ACC112 (cell line): ENCODE results near the gene CDH23.
"Not testable (repeated sequence)": the region's sequence is repeated elsewhere in the genome, so short reads cannot be mapped to it uniquely, and the experiment has no call there.

Experiments used
- H2AFZ ChIP-seq: fragments of 200-600 bp; sonication (generic); one replicate; pipeline ENCODE4 v1.6.0; 2017; ENCODE audit warnings: antibody characterized with exemption, low read length; ENCODE audit not compliant: unreplicated experiment
- H3K27ac ChIP-seq: fragments of 200-600 bp; sonication (generic); 2 replicates; pipeline ENCODE4 v1.5.1; 2014; ENCODE audit warnings: low read depth, mild to moderate bottlenecking, antibody characterized with exemption, low read length, moderate library complexity
- H3K27me3 ChIP-seq: fragments of 200-600 bp; sonication (generic); 2 replicates; pipeline ENCODE4 v1.6.1; 2014; ENCODE audit warnings: mild to moderate bottlenecking, antibody characterized with exemption, low read length, moderate library complexity, mixed read lengths; ENCODE audit not compliant: insufficient read depth
- H3K36me3 ChIP-seq: fragments of 200-600 bp; sonication (generic); 2 replicates; pipeline ENCODE4 v1.6.1; 2016; ENCODE audit warnings: mild to moderate bottlenecking, antibody characterized with exemption, low read length, moderate library complexity, mixed read lengths; ENCODE audit not compliant: insufficient read depth
- H3K4me1 ChIP-seq: fragments of 200-600 bp; sonication (generic); one replicate; pipeline ENCODE4 v1.6.1; 2016; ENCODE audit warnings: low read length, mixed read lengths; ENCODE audit not compliant: insufficient read depth, unreplicated experiment, control insufficient read depth
- H3K4me3 ChIP-seq: fragments of 200-600 bp; sonication (generic); 2 replicates; pipeline ENCODE4 v1.5.1; 2014; ENCODE audit warnings: mild to moderate bottlenecking, low read depth, low read length
- H3K79me2 ChIP-seq: fragments of 200-600 bp; sonication (generic); one replicate; pipeline ENCODE4 v1.6.0; 2016; ENCODE audit warnings: low read length; ENCODE audit not compliant: control insufficient read depth, unreplicated experiment, insufficient read depth

CDH23 gene

DNA sequence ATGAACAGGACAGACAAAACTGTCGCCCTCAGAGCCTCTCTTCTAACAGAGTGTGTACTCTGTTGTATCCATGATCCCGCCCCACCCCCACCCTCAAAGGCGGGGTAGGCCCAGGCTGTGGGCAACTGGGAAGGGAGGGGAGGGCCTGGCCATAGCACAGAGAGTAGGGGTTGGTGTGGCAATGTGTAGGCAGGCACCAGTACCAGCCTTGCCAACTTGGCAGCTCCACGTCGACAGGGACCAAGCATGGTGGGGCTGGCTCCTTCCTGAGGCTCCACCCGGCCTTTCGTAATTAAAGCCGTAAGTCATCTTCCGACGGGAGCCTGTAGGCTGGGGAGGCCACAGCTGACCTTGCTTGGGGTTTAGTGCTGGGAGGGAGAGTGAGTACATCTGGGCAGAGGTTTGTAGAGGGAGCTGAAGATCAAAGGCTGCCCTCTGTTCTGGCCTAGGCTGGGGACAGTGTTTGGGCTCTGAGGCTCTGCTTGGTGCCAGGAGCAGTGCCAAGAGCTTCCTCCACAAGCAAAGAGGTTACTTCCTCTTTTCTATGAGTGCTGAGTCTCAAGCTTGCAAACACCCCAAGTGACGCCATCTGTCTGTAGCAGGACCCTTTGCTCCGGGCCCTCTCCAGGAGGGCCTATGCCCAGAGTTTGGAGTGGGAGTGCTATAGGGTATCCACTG, 201.2 kb downstream of the CDH23 start:
- Histone ChIP-seq H3K79me2 (no peaks in the 10 kb centered on the region), H2AFZ (peak overlapping the region; percentile 28), H3K27me3 (peaks cover under 1% of the 10 kb centered on the region; the same call in 1 of the 2 replicates), H3K27ac (peak overlapping the region; percentile 26; the same call in 1 of the 2 replicates), H3K36me3 (no peaks in the 10 kb centered on the region), H3K4me3 (no peak overlapping the region), H3K4me1 (peaks cover 37% of the 10 kb centered on the region)

DNA sequence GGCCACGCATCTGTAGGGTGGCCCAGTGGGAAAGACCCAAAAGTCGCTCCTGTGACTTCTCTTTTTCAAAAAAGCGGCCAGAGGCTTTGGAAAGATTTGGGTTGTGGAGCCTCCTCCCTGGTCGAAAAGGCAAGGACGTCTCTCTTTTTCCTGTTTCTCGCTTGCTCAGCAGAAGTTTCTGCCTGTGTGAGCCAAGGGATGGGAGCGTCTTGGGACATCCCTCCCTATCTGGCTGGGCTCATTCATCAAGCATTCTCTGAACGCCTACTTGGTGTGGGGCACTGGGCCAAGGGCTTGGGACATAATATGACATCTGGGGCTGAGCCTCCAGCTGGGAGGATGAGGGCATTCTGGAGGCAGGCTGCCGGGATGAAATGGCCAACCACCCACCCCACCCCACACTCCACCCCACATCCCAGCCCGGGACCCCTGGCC, 201.9 kb downstream of the CDH23 start:
- peak overlapping the region; percentile 28 for H2AFZ ChIP-seq
- H3K36me3 ChIP-seq = no peaks in the 10 kb centered on the region
- peak overlapping the region; percentile 26; the same call in 1 of the 2 replicates for H3K27ac ChIP-seq

DNA sequence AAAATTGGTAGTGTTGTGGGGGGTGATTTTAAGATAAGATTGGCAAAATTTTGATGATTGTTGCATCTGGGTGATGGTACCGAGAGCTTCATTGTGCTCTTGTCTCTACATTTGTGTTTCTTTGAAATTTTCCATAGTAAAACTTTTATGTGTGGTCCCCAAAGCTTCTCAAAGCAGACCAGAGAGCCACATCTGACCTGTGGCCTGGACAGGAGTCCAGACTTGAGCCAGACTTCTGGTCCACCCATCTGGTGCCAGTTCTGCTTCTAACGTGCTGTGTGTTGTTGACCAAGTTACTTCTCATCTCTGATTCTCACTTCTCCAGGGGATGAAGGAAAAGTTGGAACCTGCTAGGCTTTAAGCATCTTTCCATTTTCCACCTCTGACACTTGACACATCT, 202.8 kb downstream of the CDH23 start:
- Histone ChIP-seq H3K4me3 (no peak overlapping the region), H3K27ac (no peak overlapping the region), H3K79me2 (no peaks in the 10 kb centered on the region), H2AFZ (no peak overlapping the region), H3K36me3 (no peaks in the 10 kb centered on the region), H3K4me1 (peaks cover 40% of the 10 kb centered on the region), H3K27me3 (no peaks in the 10 kb centered on the region)

More for the DNA sequence above, 201.9 kb downstream of the CDH23 start:
- no peaks in the 10 kb centered on the region for H3K79me2 ChIP-seq
- H3K4me1 ChIP-seq = peaks cover 37% of the 10 kb centered on the region
- H3K27me3 ChIP-seq = no peaks in the 10 kb centered on the region
- H3K4me3 ChIP-seq = no peak overlapping the region

DNA sequence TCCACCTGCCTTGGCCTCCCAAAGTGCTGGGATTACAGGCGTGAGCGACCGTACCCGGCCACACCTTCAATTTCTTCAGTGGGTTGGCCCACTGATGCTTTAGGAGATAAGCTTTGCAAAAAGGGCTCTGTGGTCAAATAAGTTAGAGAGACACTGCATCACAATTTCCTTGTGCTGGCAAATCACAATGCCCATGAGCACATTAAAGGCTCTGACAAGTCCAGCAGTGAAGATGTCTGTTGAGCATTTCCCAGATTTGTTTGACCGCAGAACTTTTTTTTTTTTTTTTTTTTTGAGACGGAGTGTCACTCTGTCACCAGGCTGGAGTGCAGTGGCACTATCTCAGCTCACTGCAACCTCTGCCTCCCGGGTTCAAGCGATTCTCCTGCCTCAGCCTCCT, 203.5 kb downstream of the CDH23 start:
- Histone ChIP-seq H3K27ac (peak overlapping the region; percentile 71; the same call in 1 of the 2 replicates), H3K4me1 (peaks cover 45% of the 10 kb centered on the region)
- H2AFZ ChIP-seq, H3K27me3 ChIP-seq, H3K36me3 ChIP-seq, H3K4me3 ChIP-seq, H3K79me2 ChIP-seq: not testable (repeated sequence)

DNA sequence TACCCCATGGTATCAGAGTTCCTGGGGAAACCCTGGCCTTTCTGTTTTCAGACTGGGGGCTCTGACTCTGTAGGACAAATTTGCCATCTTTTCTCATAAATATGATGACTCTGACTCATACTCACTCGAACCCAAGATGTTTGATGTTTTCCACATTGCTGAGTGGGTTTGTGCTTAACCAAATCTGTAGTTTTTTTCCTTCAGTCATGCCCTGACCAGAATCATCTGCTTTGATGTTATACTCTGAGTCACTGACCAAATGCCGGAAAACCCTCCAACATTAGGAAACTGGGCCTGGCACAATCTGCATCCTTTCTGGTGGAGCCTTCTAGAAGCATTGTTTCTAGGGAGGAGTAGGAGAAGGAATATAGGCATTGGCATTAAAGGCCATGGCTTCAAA, 204.1 kb downstream of the CDH23 start:
- H3K27me3 ChIP-seq = no peaks in the 10 kb centered on the region
- H2AFZ ChIP-seq = no peak overlapping the region
- no peaks in the 10 kb centered on the region for H3K36me3 ChIP-seq
- H3K27ac ChIP-seq = peak overlapping the region; percentile 71
- no peaks in the 10 kb centered on the region for H3K79me2 ChIP-seq
- H3K4me1 ChIP-seq = peaks cover 45% of the 10 kb centered on the region
- H3K4me3 ChIP-seq = no peak overlapping the region

DNA sequence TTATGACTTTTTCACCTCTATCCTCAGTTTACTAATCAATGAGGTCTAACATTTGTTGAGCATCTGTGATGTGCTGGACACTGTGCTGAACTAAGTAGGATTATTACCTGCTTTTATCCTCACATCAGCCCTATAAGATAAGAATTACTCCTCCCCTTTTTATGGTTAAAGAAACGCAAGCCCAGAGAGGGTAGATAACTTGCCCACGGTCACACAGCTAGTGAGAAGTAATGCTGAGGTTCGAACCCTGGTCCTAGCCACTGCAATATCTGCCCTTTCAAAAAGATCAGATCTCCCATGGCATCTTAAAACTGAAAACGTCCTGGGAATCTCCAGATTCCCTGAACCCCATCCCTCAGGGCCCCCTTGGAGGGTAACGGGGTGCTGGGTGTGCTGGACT, 204.6 kb downstream of the CDH23 start:
- no peaks in the 10 kb centered on the region for H3K36me3 ChIP-seq
- peak overlapping the region; percentile 71 for H3K27ac ChIP-seq
- no peaks in the 10 kb centered on the region for H3K27me3 ChIP-seq
- H2AFZ ChIP-seq = no peak overlapping the region
- H3K4me3 ChIP-seq = no peak overlapping the region
- H3K4me1 ChIP-seq = peaks cover 45% of the 10 kb centered on the region
- no peaks in the 10 kb centered on the region for H3K79me2 ChIP-seq

DNA sequence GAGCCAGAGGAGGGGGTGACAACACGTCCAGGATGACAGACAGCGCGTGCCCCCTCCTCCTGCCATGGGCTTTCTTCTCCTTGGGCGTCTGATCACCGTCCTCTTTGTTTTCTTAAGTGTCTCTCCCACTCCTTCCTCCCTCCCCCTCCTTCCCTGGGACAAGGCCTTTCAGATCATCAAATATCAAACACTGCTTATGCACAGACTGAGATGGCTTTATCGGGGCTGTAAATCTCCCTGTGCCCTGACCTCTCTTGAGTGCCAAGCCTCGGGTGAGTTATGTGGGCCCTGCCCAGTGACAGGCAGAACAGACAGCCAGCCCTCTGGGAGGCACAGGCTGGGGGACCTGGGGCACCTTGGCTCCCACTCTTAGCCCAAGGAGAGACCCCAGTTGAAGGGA, 206.4 kb downstream of the CDH23 start:
- Histone ChIP-seq H3K27ac (no peak overlapping the region), H3K4me3 (no peak overlapping the region), H3K4me1 (peaks cover 35% of the 10 kb centered on the region), H3K27me3 (no peaks in the 10 kb centered on the region), H3K79me2 (no peaks in the 10 kb centered on the region), H3K36me3 (no peaks in the 10 kb centered on the region), H2AFZ (no peak overlapping the region)

DNA sequence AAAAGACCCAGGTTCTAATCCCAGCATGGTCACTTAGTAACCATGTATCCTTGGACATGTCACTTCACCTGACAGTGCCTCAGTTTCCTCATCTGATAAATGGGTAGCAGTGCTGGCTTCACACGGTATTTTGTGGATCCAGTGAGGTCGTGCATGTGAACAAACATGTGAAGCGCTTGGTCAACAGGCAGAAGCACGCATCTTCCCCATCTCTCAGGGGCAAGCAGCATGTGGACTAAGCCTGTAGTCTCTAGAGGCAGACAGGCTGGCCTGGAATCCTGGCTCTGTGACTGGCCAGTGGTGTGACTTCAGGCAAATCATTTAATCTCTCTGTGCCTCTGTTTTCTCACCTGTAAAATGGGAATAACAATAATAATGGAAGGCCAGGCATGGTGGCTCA, 207.0 kb downstream of the CDH23 start:
- no peak overlapping the region for H3K27ac ChIP-seq
- H3K27me3 ChIP-seq = no peaks in the 10 kb centered on the region
- no peak overlapping the region for H3K4me3 ChIP-seq
- no peak overlapping the region for H2AFZ ChIP-seq
- no peaks in the 10 kb centered on the region for H3K79me2 ChIP-seq
- peaks cover 29% of the 10 kb centered on the region for H3K4me1 ChIP-seq
- no peaks in the 10 kb centered on the region for H3K36me3 ChIP-seq

DNA sequence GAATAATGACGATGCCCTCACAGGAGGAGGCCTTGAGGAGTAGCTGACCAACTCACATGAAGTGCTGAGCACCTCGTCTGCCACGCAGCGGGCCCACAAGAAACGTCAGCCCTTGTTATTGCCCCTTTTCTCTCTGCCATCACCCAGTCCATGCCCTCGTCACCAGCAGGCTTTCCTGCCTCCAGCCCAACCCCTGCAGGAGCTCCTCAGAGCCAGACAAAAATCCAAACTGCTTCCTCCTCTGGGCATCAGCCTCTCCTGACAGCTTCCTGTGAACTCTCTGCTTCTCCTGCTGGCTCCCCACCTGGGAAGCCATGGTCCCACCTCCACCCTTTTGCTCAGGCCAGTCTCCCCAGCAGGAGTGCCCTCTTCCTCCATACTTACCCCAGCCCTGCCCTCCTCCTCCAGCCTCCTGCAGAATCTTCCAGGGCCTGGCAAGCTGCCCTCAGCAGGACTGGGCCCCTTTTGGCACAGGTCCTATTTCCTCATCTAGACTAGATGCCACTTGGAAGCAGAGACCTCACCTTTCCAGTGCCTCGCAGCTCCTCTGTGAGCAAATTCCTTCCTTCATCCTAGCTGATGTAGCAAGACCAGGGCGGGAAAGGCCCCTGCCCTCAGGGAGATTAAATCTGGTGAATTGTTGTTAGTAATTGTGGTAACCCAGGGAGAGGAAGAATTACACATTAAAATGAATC, 207.8 kb downstream of the CDH23 start:
- no peaks in the 10 kb centered on the region for H3K27me3 ChIP-seq

DNA sequence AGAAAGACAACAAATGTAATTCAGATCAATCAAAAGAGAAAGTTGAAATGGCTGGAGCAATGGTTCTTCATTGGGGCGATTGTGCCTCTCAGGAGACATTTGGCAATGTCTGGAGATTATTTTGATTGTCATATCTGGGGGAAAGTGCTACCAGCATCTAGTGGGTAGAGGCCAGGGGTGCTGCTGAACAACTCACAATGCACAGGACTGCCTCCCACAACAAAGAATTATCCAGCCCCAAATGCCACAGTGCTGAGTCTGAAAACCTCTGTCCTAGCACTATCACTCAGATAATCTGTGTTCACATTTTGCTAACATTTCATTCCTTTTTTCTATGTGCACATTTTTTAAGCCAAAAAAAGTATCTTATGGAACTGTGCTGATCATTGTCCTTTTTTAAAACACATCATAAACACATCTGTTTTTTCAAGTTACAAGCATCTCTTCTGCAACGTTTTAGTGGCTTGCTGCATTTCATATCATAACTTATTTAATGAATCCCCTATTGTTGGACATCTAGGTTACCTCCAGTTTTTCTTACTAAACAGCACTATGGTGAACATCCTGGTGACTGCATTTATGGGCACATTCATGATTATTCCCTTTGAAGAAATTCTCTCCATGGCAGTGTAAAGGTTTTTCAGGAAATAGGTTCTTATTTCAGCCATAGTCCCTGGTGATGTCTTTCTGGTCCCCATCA, 208.7 kb downstream of the CDH23 start:
- H3K36me3 ChIP-seq = no peaks in the 10 kb centered on the region
- H3K79me2 ChIP-seq = no peaks in the 10 kb centered on the region
- no peak overlapping the region for H3K27ac ChIP-seq
- peaks cover 19% of the 10 kb centered on the region for H3K4me1 ChIP-seq
- H2AFZ ChIP-seq = no peak overlapping the region
- H3K27me3 ChIP-seq = no peaks in the 10 kb centered on the region
- H3K4me3 ChIP-seq = no peak overlapping the region

More for the DNA sequence above, 207.8 kb downstream of the CDH23 start:
- Histone ChIP-seq H2AFZ (no peak overlapping the region), H3K27ac (no peak overlapping the region), H3K79me2 (no peaks in the 10 kb centered on the region), H3K4me3 (no peak overlapping the region), H3K36me3 (no peaks in the 10 kb centered on the region), H3K4me1 (peaks cover 23% of the 10 kb centered on the region)
